ENCODE measurements around the gene COL13A1.

Gene COL13A1

GRCh38 chr10:69948261-69948660, 146.6 kb downstream of the COL13A1 start:
- DNase-seq (ENCODE audit: low read depth): no peak
- H3K4me3 ChIP-seq (ENCODE audit: low read length): no peak overlapping the region
- TF ChIP-seq CTCF (conservative IDR thresholded peaks at IDR 0.05; ENCODE audit: low read length): no peak

- H3K4me3 ChIP-seq (ENCODE audit: low read length): no peak overlapping the region
- no peak for DNase-seq (ENCODE audit: low read depth)
- TF ChIP-seq CTCF (conservative IDR thresholded peaks at IDR 0.05; ENCODE audit: low read length): no peak
Observed at GRCh38 chr10:69949770-69950169, 148.1 kb downstream of the COL13A1 start.

- H3K4me3 ChIP-seq (ENCODE audit: low read length): no peak overlapping the region
- DNase-seq (ENCODE audit: low read depth): no peak
- no peak for TF ChIP-seq CTCF (conservative IDR thresholded peaks at IDR 0.05; ENCODE audit: low read length)
Observed at GRCh38 chr10:69951658-69952057, 150.0 kb downstream of the COL13A1 start.

GRCh38 chr10:69952069-69952800, 150.5 kb downstream of the COL13A1 start:
- no peak overlapping the region for H3K4me3 ChIP-seq (ENCODE audit: low read length)
- no peak for TF ChIP-seq CTCF (conservative IDR thresholded peaks at IDR 0.05; ENCODE audit: low read length)
- DNase-seq (ENCODE audit: low read depth): no peak

- H3K4me3 ChIP-seq (ENCODE audit: low read length): no peak overlapping the region
Observed at GRCh38 chr10:69952821-69953221, 151.1 kb downstream of the COL13A1 start.

GRCh38 chr10:69953851-69954250, 152.1 kb downstream of the COL13A1 start:
- no peak for TF ChIP-seq CTCF (conservative IDR thresholded peaks at IDR 0.05; ENCODE audit: low read length)
- no peak overlapping the region for H3K4me3 ChIP-seq (ENCODE audit: low read length)

More at GRCh38 chr10:69952821-69953221, 151.1 kb downstream of the COL13A1 start:
- no peak; the same call in 1 of the 2 replicates for TF ChIP-seq CTCF (conservative IDR thresholded peaks at IDR 0.05; ENCODE audit: low read length)
- DNase-seq (ENCODE audit: low read depth): peak; percentile 69

GRCh38 chr10:69955211-69955805, 153.6 kb downstream of the COL13A1 start:
- TF ChIP-seq CTCF (conservative IDR thresholded peaks at IDR 0.05; ENCODE audit: low read length): no peak
- H3K4me3 ChIP-seq (ENCODE audit: low read length): no peak overlapping the region
- no peak for DNase-seq (ENCODE audit: low read depth)

More at GRCh38 chr10:69953851-69954250, 152.1 kb downstream of the COL13A1 start:
- no peak for DNase-seq (ENCODE audit: low read depth)
